Measurements from ENCODE around the gene CCR6.

DNA sequence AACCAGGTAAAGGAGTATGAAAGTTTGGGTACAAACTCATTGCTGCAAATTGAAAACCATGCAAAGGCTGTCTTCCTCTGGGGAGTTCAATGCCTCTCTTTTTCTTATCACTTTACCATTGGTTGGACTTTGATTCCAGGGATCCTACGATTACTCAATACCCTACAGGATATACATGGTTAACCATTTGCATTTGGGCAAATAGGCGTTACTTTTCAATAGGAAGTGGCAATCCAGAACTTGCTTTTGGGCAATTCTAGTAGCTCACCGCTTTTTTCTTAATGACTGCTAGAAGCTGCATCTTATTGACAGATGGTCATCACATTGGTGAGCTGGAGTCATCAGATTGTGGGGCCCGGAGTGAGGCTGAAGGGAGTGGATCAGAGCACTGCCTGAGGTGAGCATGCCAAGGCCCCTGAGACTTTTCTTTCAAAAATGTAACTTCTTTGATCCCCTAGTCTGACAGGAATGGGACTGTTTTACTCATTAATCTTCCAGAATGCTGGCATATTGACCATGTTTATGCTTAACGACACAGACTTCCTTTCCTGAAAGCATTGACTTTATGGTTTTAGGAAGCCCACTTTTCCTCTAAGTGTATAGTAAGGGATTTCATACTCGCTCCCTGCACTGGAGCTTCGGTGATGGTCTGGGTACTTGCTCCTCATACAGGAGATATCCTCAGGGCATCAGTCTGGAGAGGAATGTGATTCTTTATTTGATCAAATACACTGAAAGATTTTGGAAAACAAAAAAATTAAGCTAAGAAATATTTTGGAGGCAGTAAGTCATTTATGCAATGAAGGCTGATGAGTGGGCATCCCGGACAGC, at the start of gene CCR6:
- TF ChIP-seq, protein P1, sequence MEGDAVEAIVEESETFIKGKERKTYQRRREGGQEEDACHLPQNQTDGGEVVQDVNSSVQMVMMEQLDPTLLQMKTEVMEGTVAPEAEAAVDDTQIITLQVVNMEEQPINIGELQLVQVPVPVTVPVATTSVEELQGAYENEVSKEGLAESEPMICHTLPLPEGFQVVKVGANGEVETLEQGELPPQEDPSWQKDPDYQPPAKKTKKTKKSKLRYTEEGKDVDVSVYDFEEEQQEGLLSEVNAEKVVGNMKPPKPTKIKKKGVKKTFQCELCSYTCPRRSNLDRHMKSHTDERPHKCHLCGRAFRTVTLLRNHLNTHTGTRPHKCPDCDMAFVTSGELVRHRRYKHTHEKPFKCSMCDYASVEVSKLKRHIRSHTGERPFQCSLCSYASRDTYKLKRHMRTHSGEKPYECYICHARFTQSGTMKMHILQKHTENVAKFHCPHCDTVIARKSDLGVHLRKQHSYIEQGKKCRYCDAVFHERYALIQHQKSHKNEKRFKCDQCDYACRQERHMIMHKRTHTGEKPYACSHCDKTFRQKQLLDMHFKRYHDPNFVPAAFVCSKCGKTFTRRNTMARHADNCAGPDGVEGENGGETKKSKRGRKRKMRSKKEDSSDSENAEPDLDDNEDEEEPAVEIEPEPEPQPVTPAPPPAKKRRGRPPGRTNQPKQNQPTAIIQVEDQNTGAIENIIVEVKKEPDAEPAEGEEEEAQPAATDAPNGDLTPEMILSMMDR (IDR thresholded peaks at IDR 0.05; ENCODE audit: low read depth, low read length), result no peak
- TF ChIP-seq EZH2phosphoT487 (IDR thresholded peaks at IDR 0.05; ENCODE audit: low read depth), result no peak
